Breast epithelium (tissue), 4 donors: ENCODE results near the gene ING5. TPM values are rescaled to one million over a fixed set of nuclear protein-coding genes. Genes with fewer than 3 reads are reported as not detected.

ENCODE experiments used
- DNase-seq, 2 donors: peaks; one replicate each; pipeline ENCODE4 v3.0.0-alpha.2; 2019; ENCODE audit warnings: low spot score in 2 of 2
- H3K27ac ChIP-seq, 2 donors: fragments of 200-600 bp; sonication (generic) in 1 of 2; one replicate each; pipeline ENCODE4 v1.5.1; 2016 to 2019; ENCODE audit warnings: mild to moderate bottlenecking in 1 of 2
- H3K27me3 ChIP-seq, 2 donors: fragments of 200-600 bp; sonication (generic) in 1 of 2; one replicate each; pipeline versions ENCODE4 v1.5.1 to v1.6.0; 2017 to 2019; ENCODE audit warnings: control low read depth in 1 of 2, mild to moderate bottlenecking in 1 of 2
- H3K36me3 ChIP-seq: fragments of 200-600 bp; one replicate; pipeline ENCODE4 v1.5.1; 2019
- H3K4me1 ChIP-seq, 2 donors: fragments of 200-600 bp; sonication (generic); one replicate each; pipeline ENCODE4 v1.5.1; 2016 to 2019; ENCODE audit warnings: control low read depth in 1 of 2
- H3K4me3 ChIP-seq, 3 donors: fragments of 200-600 bp; sonication (generic); 1 replicate in 2 of 3; 2 replicates in 1 of 3; pipeline ENCODE4 v1.5.1; 2016 to 2019; ENCODE audit warnings: mild to moderate bottlenecking in 3 of 3, moderate library complexity in 2 of 3
- H3K9me3 ChIP-seq, 2 donors: fragments of 200-600 bp; sonication (generic) in 1 of 2; one replicate each; pipeline ENCODE4 v1.5.1; 2016 to 2019; ENCODE audit warnings: control low read depth in 1 of 2
- POLR2A ChIP-seq: fragments of 450-650 bp; IDR thresholded peaks from one replicate; pipeline ENCODE4 v1.6.1; 2016; ENCODE audit warnings: antibody characterized with exemption, mild to moderate bottlenecking, moderate library complexity
- POLR2AphosphoS5 ChIP-seq, 3 donors: sonication (generic); formaldehyde crosslinking; IDR thresholded peaks; one replicate each; pipeline ENCODE4 v1.6.1; 2017; ENCODE audit warnings: antibody characterized with exemption in 3 of 3
- intact Hi-C: fragments of 100-400 bp; cut with DNase I; formaldehyde crosslinking; loops from one replicate; pipeline ENCODE4 v1.15.1; 2023; ENCODE audit warnings: low total_unique reads
- total RNA-seq, 3 donors: library from RNA; depleted of rRNA; stranded (reverse); fragments of >200 nt; gene quantifications; one replicate each; pipeline ENCODE4 v1.1.0, GENCODE V29; 2016
- TF ChIP-seq, protein P1 (sequence below), 3 donors: fragments of 450-650 bp; IDR thresholded peaks; one replicate each; pipeline ENCODE4 v1.5.1; 2016 to 2017; ENCODE audit warnings: antibody characterized with exemption in 3 of 3, mild to moderate bottlenecking in 3 of 3, moderate library complexity in 3 of 3

ING5 gene
- total RNA-seq, 3 donors from 2014 or later: 29.6 to 49.0 (median 45.6) TPM

GRCh38 chr2:241720560-241720959 lies 18.7 kb downstream of the ING5 start:
- no peaks in the 10 kb centered on the region for H3K4me1 ChIP-seq
- H3K27me3 ChIP-seq: no peaks in the 10 kb centered on the region
- H3K9me3 ChIP-seq: peaks cover 0 to 8% of the 10 kb centered on the region in 2 donors
- no peak overlapping the region for H3K4me3 ChIP-seq
- no peak for DNase-seq
- peaks cover 11% of the 10 kb centered on the region for H3K36me3 ChIP-seq
- intact Hi-C loops: no loop called here
- H3K27ac ChIP-seq: no peak overlapping the region
- TF ChIP-seq POLR2A: no peak
- no peak for TF ChIP-seq POLR2AphosphoS5 (IDR thresholded peaks at IDR 0.05)
- TF ChIP-seq, protein P1, sequence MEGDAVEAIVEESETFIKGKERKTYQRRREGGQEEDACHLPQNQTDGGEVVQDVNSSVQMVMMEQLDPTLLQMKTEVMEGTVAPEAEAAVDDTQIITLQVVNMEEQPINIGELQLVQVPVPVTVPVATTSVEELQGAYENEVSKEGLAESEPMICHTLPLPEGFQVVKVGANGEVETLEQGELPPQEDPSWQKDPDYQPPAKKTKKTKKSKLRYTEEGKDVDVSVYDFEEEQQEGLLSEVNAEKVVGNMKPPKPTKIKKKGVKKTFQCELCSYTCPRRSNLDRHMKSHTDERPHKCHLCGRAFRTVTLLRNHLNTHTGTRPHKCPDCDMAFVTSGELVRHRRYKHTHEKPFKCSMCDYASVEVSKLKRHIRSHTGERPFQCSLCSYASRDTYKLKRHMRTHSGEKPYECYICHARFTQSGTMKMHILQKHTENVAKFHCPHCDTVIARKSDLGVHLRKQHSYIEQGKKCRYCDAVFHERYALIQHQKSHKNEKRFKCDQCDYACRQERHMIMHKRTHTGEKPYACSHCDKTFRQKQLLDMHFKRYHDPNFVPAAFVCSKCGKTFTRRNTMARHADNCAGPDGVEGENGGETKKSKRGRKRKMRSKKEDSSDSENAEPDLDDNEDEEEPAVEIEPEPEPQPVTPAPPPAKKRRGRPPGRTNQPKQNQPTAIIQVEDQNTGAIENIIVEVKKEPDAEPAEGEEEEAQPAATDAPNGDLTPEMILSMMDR (IDR thresholded peaks at IDR 0.05): no peak

DNA sequence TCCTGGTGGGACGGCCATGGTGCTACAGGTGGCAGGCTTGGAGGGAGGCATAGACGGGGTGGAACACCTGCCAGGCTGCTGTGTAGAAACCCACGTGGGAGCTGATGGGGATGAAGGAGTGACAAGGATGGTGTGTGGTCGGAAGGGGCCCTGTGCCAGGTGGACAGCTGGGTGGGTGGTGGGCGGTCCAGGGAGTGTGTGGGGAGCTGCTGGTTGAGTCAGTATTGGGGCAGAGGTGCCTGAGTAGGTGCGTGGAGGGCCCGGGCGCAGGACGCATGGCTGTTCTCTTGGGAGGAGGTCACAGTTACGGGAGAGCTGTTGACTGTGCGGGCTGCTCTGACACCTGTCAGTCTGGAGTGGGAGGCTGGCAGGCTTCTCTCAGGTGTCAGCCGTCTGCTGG lies 20.0 kb downstream of the ING5 start:
- TF ChIP-seq POLR2AphosphoS5 (IDR thresholded peaks at IDR 0.05) (no peak), POLR2A (no peak)
- TF ChIP-seq, protein P1 (IDR thresholded peaks at IDR 0.05): no peak
- no peaks in the 10 kb centered on the region for H3K4me1 ChIP-seq
- H3K27me3 ChIP-seq: no peaks in the 10 kb centered on the region
- DNase-seq: no peak
- no peak overlapping the region for H3K4me3 ChIP-seq
- intact Hi-C loops: no loop called here
- no peak overlapping the region for H3K27ac ChIP-seq
- peaks cover 11% of the 10 kb centered on the region for H3K36me3 ChIP-seq
- H3K9me3 ChIP-seq: peaks cover 0 to 8% of the 10 kb centered on the region in 2 donors

DNA sequence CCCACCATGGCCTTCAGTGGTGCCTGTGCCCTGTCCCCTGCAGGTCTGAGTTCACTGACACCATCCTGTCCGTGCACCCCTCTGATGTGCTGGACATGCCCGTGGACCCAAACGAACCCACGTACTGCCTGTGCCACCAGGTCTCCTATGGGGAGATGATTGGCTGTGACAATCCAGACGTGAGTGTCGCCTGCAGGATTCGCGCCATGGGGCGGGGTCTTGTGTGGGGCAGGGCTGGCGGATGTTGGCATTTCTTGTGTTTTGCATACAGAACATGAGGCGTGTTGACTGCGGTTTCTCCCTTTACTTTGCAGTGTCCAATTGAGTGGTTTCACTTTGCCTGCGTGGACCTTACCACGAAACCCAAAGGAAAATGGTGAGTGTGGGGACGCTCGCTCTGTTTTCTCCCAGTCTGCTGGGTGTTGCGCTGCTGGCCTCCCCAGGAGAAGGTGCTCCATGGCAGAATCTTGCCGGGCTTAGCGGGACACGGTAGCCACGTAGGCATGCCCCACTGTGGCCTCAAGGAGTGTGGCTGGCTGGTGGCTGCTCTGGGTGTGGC lies 21.1 kb downstream of the ING5 start:
- Histone ChIP-seq H3K27me3 (no peaks in the 10 kb centered on the region), H3K36me3 (peaks cover 11% of the 10 kb centered on the region), H3K27ac (no peak overlapping the region), H3K9me3 (peaks cover 0 to 8% of the 10 kb centered on the region in 2 donors), H3K4me3 (no peak overlapping the region), H3K4me1 (no peaks in the 10 kb centered on the region)
- TF ChIP-seq, protein P1 (IDR thresholded peaks at IDR 0.05): no peak
- TF ChIP-seq POLR2AphosphoS5 (IDR thresholded peaks at IDR 0.05) (no peak), POLR2A (no peak)
- intact Hi-C loops: no loop called here
- no peak for DNase-seq

DNA sequence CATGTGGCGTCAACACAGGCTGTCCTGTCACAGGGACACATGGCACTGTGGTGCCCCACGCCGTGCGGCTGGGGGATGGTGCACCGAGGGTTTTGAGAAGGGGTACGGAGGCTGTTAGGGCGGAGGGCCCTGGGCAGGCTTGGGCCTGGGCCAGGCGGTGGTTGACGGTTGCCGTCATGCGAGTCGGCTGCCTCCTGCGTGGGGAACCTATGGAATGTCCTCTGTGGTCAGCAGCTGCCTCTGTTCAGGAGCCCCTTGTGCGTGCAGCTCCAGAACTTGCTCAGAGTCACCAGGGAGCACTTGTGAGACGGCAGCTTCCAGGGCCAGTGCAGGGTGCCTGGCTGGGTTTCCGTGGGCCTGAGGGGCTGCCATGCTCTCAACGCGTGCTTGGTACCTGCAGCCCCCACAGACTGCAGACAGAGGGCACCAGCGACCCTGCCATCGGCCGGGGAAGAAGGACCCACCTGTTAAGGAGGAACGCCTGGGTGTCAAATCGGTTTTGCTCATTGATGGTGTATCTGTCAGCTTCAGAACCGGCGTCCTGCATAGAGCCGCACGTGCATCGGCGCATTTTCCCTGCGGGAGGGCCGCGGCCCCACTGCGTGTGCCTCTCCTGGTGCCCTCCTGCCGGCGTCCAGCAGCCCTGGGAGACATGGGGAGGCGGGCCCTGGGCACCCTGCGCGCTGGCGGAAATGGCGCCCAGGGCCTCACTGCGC lies 22.6 kb downstream of the ING5 start:
- intact Hi-C loops: no loop called here
- DNase-seq: no peak
- H3K4me1 ChIP-seq: no peaks in the 10 kb centered on the region
- TF ChIP-seq, protein P1 (IDR thresholded peaks at IDR 0.05): no peak
- TF ChIP-seq POLR2A (no peak), POLR2AphosphoS5 (IDR thresholded peaks at IDR 0.05) (no peak)
- peaks cover 0 to 8% of the 10 kb centered on the region in 2 donors for H3K9me3 ChIP-seq
- H3K27ac ChIP-seq: no peak overlapping the region
- H3K36me3 ChIP-seq: peaks cover 11% of the 10 kb centered on the region
- no peaks in the 10 kb centered on the region for H3K27me3 ChIP-seq
- H3K4me3 ChIP-seq: no peak overlapping the region
